ENCODE measurements around the gene AGRN.

- TF ChIP-seq EZH2 (IDR thresholded peaks at IDR 0.05; ENCODE audit: borderline replicate concordance, low read length) (no peak), CTCF (conservative IDR thresholded peaks at IDR 0.05 in 1 of 2, IDR thresholded peaks at IDR 0.05 in 1 of 2; ENCODE audit: extremely low read depth in 1 of 2, insufficient read depth in 1 of 2, low read depth in 1 of 2, low read length in 2 of 2) (no peak)
Observed at GRCh38 chr1:1092149-1092855, 72.4 kb downstream of the AGRN start.

All from mammary epithelial cell (primary cell).